HG02852 (cell line): ENCODE results near the gene DNAH14.
"Not testable (repeated sequence)": the region's sequence is repeated elsewhere in the genome, so short reads cannot be mapped to it uniquely, and the experiment has no call there.

ENCODE experiments used
- ATAC-seq: cut with Tn5 transposase; IDR thresholded peaks from one replicate; pipeline ENCODE4 v1.9.1; 2021; ENCODE audit warnings: mild to moderate bottlenecking, moderate library complexity; ENCODE audit not compliant: unreplicated experiment

The DNAH14 gene

DNA sequence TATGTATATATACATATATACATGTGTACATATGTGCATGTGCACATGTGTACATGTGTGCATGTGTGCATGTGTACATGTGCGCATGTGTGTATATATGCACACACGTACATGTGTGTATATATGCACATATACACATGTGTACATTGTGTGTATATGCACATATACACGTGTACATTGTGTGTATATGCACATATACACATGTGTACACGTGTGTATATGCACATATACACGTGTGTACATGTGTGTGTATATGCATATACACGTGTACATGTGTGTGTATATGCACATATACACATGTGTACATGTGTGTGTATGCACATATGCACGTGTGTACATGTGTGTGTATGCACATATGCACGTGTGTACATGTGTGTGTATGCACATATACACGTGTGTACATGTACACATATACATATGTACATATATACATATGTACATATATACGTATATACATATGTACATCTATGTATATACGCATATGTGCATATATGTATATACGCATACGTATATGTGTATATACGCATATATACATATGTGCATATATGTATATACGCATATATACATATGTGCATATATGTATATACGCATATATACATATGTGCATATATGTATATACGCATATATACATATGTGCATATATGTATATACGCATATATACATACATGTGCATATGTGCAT is 405.8 kb downstream of the DNAH14 start:
- ATAC-seq, result not testable (repeated sequence)

DNA sequence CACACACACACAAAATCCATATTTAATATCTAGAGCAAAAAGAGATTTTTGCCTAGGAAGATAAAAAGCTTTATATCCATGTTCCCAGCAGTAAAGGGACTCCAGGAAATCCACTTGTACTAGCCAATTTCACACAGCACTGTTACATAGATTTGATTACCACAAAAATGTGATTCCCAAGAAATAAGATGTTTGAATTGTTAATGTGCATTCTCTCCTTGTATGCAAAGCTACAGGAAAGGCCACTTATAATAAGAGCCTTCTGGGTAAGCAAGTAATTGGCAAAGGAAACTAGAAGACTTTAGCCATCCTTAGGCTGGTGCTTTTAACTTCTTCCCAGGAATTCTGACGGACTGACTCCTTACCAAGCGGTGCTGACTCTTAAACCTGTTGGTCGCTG is 409.1 kb downstream of the DNAH14 start:
- ATAC-seq, result no peak

DNA sequence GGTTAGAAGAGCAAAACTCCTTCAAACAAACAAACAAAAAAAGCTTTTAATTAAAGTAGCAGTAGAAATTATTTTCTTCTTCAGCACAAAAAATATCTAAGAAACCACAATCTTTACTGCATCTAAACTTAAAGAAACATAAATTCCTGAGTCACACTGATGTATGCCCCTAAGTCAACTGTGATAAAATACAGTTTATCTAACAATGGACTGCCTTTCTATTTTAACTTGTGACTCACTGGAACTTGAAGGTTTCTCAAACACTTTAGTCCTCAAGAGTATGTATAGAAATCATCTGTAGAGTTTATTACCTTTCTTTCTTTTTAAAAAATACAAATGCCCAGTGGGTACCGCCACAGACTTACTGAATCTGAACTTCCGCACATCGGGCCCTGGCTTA is 412.2 kb downstream of the DNAH14 start:
- ATAC-seq, result no peak

DNA sequence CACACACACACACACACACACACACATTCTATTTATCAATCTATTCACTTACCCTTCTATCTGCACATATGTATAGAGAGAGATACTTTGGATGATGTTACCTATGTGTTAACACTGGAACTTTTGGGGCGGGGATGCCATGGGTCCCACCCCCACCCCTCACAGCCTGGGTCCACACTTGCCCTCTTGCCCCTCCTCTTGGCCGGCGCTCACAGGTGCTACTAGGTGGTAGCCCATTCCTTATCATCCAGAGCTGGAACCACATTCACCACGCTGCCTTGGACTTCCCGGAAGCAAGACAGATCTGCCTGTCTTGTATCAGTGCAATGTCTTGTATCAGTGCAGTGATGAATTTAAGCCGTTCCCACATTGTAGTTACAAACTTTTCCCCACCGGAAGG is 413.2 kb downstream of the DNAH14 start:
- ATAC-seq, result no peak

DNA sequence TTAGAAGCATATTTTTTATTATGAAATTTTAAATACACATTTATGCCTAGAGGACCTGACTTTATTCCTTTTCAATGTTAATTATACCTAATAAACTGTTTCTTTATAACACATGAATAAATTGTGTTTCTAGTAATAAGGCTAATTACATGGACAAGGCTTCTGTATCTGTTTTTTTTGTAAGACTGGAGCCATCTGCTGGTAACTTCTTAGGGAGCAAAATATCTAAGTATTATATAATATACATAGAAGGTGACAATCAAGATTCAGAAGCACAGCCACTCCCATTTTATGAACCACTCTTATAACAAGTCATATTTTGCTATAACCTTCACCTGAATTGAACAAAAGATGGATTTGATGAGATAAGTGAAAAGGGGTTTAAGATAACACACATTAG is 414.1 kb downstream of the DNAH14 start:
- ATAC-seq, result no peak

DNA sequence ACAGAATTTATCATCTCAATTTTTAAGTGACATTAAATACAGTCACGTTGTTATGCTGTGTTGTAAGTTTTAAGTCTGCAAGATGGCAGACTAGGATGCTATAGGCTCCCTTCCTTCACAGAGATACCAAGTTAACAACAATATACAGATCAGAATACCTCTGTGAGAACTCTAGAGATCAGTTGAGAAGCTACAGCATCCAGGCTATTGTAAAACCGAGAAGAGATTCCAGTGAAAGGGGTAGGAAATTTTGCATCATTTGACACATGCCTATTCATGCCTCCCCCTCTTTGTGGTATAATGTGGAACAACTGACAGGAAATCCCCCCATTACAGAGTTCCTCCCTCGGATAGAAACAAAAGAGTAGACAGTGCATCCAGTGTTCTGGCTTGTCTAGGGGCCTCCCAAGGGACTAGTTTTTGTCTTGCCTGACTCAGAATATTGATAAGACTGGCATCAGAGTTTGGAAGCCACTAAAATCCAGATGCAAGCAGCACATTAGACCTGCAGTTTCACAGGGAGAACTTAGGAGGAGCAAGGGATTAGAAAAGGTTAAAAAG is 417.7 kb downstream of the DNAH14 start:
- no peak for ATAC-seq

DNA sequence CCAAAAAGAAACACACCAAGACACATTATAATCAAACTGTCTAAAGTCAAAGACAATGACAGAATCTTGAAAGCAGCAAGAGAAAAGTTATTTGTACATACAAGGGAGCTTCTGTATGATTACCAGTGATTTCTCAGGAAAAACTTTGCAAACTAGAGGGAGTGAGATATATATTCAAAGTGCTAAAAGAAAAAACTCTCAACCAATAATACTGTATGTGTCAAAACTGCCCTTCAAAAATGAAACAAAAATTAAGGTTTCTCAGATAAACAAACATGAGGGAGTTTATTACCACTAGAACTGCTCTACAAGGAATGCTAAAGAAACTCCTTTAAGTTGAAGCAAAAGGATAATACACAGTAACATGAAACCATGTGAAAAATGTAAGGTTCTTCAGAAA is 418.9 kb downstream of the DNAH14 start:
- no peak for ATAC-seq

DNA sequence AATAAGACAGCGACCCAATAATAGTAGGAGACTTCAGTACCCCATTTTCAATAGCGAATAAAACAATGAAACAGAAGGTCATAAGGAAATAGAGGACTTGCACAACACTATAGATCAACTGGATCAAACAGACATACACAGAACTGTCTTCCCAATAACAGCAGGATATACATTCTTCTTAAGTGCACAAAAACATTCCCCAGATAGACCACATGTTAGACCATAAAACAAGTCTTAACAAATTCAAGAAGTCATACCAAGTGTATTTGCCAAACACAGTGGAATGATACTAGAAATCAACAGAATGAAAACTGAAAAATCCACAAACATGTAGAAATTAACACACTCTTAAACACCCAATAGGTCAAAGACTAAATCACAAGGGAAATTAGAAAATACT is 420.4 kb downstream of the DNAH14 start:
- no peak for ATAC-seq

DNA sequence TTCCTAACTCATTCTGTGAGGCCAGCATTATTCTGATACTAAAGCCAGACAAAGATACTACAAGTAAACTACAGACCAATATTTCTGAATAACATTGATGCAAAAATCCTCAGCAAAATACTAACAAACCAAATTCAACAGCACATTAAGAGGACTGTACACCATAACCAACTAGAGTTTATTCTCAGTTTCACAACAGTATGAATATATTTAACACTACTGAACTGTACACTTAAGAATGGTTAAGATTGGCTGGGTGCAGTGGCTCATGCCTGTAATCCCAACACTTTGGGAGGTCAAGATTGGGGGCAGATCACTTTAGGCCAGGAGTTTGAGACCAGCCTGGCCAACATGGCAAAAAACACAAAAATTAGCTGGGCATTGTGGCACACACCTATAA is 421.4 kb downstream of the DNAH14 start:
- no peak for ATAC-seq

DNA sequence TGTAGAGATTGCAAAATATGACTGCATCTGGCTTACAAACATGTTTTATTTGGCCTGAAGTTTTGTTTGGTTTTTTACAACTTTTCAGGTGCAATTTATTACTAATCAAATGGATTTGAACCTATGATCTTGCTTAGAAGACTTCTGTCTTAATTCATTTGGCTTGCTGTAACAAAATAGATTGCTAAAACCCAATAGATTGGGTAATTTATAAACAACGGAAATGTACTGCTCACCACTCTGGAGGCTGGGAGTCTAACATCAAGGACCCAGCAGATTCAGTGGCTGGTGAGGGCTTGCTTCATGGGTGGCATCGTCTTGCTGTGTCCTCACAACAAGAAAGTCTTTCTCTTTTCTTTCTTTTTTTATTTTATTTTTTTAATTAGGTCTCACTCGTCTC is 425.4 kb downstream of the DNAH14 start:
- no peak for ATAC-seq

DNA sequence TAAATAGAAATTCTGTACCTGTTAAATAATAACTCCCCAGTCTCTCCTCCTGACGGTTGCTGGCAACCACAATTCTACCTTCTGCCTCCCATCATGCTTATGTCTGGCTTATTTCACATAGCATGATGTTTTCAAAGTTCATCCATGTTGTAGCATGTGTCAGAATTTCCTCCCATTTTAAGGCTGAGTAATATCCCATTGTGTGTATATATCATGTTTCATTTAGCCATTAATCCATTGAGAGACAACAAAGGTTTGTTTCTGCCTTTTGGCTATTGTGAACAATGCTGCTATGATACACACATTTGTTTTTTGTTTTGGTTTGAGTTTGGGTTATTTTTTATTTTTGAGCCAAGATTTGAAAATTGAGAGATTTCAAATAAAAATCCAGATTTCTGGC is 426.4 kb downstream of the DNAH14 start:
- ATAC-seq, result no peak

DNA sequence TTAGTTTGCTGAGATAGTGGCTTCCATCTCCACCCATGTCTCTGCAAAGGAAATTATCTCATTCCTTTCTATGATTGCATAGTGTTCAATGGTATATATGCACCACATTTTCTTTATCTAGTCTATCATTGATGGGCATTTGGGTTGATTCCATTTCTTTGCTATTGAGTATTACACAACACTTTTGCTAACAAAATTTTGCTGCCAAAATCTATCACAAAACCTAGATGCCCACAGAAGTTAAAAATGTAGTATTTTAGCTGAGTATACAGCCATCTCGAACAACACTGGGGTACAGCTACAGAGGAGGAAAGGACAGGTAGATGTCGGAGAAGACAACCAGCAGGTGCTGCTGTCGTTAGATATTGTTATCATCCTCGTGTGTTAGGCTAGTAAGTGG is 430.6 kb downstream of the DNAH14 start:
- no peak for ATAC-seq

DNA sequence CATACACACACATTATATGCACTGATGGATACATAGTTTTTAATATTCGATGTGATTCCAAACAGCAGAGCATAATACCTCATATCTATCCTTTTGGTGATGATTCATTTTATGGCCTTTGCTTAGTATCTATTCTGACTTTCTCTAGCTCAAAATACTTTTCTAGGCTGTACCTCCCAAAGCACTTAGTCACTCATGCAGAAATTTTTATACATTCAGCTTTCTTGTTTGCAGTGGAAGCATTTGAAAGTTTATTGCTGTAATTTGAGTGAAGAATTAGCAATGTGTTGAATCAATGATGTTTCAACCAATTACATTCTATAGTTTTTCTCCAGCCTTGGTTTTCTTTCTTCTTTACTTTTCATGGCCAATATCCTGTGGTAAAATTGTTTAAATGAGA is 431.7 kb downstream of the DNAH14 start:
- ATAC-seq, result no peak

DNA sequence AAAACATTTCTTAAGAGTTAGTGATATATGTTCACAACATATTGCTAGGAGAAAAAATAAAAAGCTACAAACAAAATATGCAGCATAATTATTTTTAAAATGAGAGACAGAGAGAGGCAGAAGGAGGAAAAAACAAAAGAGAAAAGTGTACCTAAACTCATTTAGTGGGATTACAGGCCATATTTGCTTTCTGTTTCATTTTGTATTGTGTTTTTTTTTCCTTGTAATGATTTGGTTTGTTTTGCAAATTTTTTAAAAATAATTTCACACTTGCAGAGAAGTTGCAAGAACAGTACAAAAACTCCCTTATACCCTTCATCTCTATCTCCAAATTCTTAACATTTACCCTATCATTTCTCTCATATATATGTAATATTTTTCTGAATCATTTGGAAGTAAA is 433.3 kb downstream of the DNAH14 start:
- ATAC-seq, result no peak

DNA sequence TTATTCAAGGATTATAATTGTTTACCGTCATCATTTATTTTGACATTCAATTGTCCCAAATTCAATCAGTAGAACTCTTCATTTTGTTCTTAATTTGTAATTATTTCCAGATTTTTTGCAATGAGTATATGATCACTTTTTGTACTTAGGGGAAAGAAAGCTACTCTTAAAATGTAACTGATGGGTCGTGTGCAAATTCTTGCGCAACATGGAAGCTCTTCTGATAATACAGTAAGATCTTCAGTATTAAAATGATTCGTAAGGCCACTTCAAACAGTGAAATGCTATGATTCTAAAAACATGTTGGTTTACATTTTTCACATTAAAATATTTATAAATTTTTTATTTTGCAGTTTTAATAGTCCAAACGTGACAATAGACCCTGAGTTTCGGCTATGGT is 435.0 kb downstream of the DNAH14 start:
- no peak for ATAC-seq

DNA sequence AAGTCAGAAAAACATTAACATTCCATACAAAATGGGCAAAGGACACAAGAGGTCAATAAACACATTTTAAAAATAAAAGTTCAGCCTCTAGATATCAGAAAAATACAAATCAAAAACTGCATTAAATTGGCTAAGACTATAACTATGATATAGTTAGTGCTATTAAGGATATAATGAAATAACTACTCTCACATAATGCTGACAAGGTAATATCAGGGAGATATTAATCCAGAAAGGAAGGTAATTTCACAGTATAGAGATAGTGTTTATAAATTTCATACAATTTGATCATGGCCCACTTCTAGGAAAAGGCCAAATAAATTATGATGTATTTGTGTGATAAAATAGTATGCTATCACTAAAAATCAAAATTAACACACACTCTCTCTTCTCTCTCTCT is 436.5 kb downstream of the DNAH14 start:
- no peak for ATAC-seq

DNA sequence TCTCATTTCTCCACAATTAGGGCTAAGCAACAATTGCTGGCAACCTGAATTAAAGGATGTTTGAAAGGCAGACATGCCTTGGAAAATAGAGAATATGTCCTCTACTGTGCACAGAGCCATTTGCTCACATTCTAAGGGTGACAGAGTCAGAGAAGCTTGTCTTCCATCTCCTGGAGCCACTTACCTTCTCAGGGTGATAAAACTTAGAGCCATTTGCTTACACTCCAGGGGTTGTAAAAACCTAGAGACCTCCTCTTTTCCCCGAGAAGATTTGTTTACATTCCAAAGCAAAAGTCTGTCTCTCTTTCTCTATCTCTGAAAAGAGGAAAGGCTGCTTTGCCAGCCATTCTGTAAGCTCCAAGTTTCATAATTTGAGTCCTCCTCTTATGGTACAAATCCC is 437.1 kb downstream of the DNAH14 start:
- ATAC-seq, result no peak

DNA sequence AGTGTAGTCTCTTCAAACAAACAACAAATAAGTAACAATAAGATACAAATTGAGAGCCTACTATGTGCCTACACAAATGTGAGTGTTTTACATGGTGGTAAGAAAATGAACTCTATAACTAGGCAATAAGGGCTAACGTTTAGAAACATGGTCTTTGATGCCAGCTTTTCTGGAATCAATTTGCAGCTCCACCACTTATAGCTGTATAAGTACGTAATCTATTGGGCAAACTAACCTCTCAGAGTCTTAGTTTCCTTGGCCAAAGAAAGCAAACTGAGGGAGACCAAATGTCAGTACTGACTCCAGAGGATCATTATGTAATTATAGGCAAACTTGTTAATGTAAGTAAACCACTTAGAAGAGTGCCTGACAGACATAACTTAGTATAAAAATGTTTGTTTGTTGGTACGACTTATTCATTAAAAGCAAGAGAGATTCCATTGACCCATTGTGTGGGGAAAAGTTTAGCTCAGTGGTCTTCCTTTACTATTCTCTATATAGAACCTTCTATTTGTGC is 438.6 kb downstream of the DNAH14 start:
- no peak for ATAC-seq

DNA sequence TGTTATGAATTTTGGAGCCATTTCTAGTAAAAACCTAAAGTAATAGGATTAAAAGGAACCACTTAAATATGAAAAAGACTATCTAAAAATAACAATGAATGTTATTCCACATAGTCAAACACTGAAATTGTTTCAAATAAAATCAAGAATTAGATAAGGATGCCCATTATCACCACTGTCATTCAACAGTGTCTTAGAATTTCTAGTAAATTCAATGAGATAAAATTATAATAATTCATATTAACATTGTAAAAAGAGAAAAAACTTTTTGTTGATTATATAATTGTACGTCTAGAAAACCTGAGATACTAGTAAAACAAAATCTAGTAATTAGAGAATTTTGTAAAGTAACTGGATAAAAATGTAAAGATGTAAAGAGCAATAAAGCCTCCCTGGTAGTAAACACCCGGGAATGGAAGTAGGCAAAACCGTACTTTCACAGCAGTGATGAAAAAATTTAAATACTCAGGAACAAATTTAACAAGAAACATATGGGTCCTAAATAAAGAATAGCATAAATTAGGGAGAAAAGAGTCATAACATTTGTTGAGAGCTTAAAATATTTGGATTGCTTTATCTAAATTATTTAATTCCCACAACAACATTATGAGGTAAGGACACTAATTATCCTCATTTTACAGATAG is 442.0 kb downstream of the DNAH14 start:
- ATAC-seq, result no peak

DNA sequence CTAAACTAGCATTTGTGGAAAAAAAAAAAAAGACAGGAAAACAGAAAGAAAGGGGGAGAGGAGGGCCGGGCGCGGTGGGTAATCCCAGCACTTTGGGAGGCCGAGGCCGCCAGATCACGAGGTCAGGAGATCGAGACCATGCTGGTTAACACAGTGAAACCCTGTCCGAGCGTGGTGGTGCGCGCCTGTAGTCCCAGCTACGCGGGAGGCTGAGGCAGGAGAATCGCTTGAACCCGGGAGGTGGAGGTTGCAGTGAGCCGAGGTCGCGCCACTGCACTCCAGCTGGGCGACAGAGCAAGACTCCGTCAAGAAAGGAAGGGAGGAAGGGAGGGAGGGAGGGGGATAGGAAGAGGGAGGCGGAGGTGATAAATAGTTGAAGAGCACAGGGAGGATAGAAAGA is 443.7 kb downstream of the DNAH14 start:
- no peak for ATAC-seq

DNA sequence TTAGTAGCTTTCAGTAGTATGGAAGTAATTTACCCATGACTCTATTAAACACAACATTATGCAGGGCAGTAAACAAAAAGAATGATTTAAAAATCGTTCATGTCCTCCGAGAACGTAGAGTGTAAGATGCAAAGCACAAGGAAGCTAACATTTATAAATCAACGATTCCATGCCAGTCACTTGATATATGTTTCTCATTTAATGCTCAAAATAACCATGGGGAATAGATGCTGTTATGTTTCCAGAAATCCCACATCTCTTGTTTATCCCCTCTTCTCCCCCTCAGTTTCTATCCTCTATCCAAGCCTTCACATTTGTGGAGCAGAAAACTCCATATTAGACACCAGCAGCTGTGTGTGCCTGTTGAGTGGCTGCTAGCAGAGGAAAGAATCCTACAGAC is 445.5 kb downstream of the DNAH14 start:
- no peak for ATAC-seq

DNA sequence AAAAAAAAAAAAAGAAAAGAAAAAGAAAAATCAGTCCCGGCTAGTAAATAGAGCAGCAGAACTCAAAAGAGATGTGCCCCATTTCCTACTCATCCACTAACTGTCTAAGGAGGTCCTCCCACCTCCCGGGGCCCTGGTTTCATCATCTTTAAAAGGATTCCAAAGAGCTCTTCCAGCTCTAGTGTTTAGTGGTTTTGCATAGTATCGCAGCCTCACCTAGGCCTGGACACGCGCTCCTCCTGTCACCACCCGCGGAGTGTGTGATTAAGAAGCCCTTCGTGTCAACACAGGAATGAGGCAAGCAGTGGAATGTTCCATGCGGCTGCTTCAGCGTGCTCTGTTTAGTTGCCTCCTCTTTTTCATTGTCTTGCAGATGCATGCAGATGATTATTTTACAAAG is 449.4 kb downstream of the DNAH14 start:
- ATAC-seq, result no peak
